T-cell (primary cell): Measurements from ENCODE around the gene CTDSPL2. TPM values are rescaled to one million over a fixed set of nuclear protein-coding genes. Genes with fewer than 3 reads are reported as not detected.
"Not testable (repeated sequence)": the region's sequence is repeated elsewhere in the genome, so short reads cannot be mapped to it uniquely, and the experiment has no call there.

Source experiments
- ATAC-seq, 4 experiments: fragments of 200-7000 bp in 3 of 4; fragments of 150-1000 bp in 1 of 4; cut with Tn5 transposase; replicated peaks in 1 of 4; 1 replicate in 3 of 4; 2 replicates in 1 of 4; pipeline ENCODE4 v1.10.0; 2021; ENCODE audit warnings: moderate library complexity in 3 of 4, mild to moderate bottlenecking in 2 of 4, moderate number of reproducible peaks in 1 of 4
- CTCF ChIA-PET, 2 donors: fragments of 300-600 bp; sonication (Branson Sonifier 250); formaldehyde crosslinking; loops; one replicate each; lab custom pipeline; 2022; ENCODE audit warnings: antibody characterized with exemption in 2 of 2; lab: Charles Lee
- POLR2A ChIA-PET, 2 donors: fragments of 300-600 bp; sonication (Branson Sonifier 250); formaldehyde crosslinking; loops; one replicate each; lab custom pipeline; 2022; ENCODE audit warnings: antibody characterized with exemption in 2 of 2; lab: Charles Lee
- DNase-seq, 35 experiments: peaks; one replicate each; pipeline versions ENCODE4 v3.0.0 to v3.0.0-alpha.2; 2013 to 2023
- H3K27ac ChIP-seq: one replicate; pipeline ENCODE4 v1.5.1; 2013; ENCODE audit warnings: low read length
- H3K27me3 ChIP-seq, 2 experiments: replicated peaks in 1 of 2; 1 replicate in 1 of 2; 2 replicates in 1 of 2; pipeline versions ENCODE4 v1.6.1 to v1.7.0; 2013; ENCODE audit warnings: low read length in 1 of 2, mixed read lengths in 1 of 2; ENCODE audit not compliant: control insufficient read depth in 2 of 2, insufficient read depth in 2 of 2; ENCODE audit errors: extremely low read depth in 1 of 2
- H3K36me3 ChIP-seq, 2 donors: 1 replicate in 1 of 2; 2 replicates in 1 of 2; pipeline versions ENCODE4 v1.6.1 to v1.7.0; 2013; ENCODE audit warnings: low read length in 1 of 2; ENCODE audit not compliant: control insufficient read depth in 2 of 2, insufficient read depth in 1 of 2; ENCODE audit errors: extremely low read depth in 1 of 2
- H3K4me1 ChIP-seq, 2 experiments: 1 replicate in 1 of 2; 2 replicates in 1 of 2; pipeline versions ENCODE4 v1.6.1 to v1.7.0; 2013; ENCODE audit warnings: low read length in 2 of 2, mixed read lengths in 1 of 2; ENCODE audit not compliant: insufficient read depth in 2 of 2, control insufficient read depth in 1 of 2; ENCODE audit errors: extremely low read depth in 1 of 2
- H3K4me3 ChIP-seq, 2 donors: 1 replicate in 1 of 2; 2 replicates in 1 of 2; pipeline versions ENCODE4 v1.5.1 to v1.7.0; 2013; ENCODE audit warnings: mild to moderate bottlenecking in 2 of 2, low read length in 1 of 2, moderate library complexity in 1 of 2; ENCODE audit not compliant: control insufficient read depth in 1 of 2; ENCODE audit errors: extremely low read depth in 1 of 2
- H3K9me3 ChIP-seq: 2 replicates; pipeline ENCODE4 v1.7.0; 2013
- H3K27ac Mint-ChIP-seq, 2 donors: one replicate each; pipeline ENCODE4 v1.8.0; 2020 to 2021; ENCODE audit warnings: mild to moderate bottlenecking in 2 of 2, mixed read lengths in 2 of 2
- H3K27me3 Mint-ChIP-seq, 2 donors: one replicate each; pipeline ENCODE4 v1.8.0; 2021 to 2022; ENCODE audit warnings: mixed read lengths in 2 of 2
- H3K36me3 Mint-ChIP-seq: one replicate; pipeline ENCODE4 v1.8.0; 2021; ENCODE audit warnings: mixed read lengths
- H3K4me1 Mint-ChIP-seq, 3 donors: one replicate each; pipeline ENCODE4 v1.8.0; 2020 to 2022; ENCODE audit warnings: mixed read lengths in 3 of 3, mild to moderate bottlenecking in 1 of 3
- H3K4me3 Mint-ChIP-seq, 3 donors: one replicate each; pipeline ENCODE4 v1.8.0; 2020 to 2022; ENCODE audit warnings: mild to moderate bottlenecking in 3 of 3, mixed read lengths in 3 of 3, moderate library complexity in 3 of 3
- H3K9me3 Mint-ChIP-seq, 3 donors: one replicate each; pipeline ENCODE4 v1.8.0; 2020 to 2022; ENCODE audit warnings: mixed read lengths in 3 of 3
- WGBS: methylation state at CpG from one replicate; pipeline ENCODE4 v1.1.5; 2013; ENCODE audit warnings: missing lambda C conversion rate; ENCODE audit not compliant: insufficient coverage; 5-methylcytosine and 5-hydroxymethylcytosine counted together
- total RNA-seq, 35 experiments: library from RNA in 6 of 35; stranded (reverse) in 6 of 35; fragments of 120-200 nt in 1 of 35; gene quantifications; one replicate each; pipeline versions ENCODE4 v1.2.1 to v1.2.4 and lab custom pipeline; 2013 to 2026

CTDSPL2 gene
- total RNA-seq, 5 donors from 2014 or later (not counting 1 experiment from before 2014, with no cell fraction given) = 59.7 to 76.7 (median 71.0) TPM

GRCh38 chr15:44537735-44538240, 110.4 kb downstream of the CTDSPL2 start:
- H3K27me3 ChIP-seq = no peaks in the 10 kb centered on the region
- Mint-ChIP-seq H3K27ac (peak overlapping the region; percentile 81 to 89), H3K9me3 (no peaks in the 10 kb centered on the region), H3K4me3 (peak overlapping the region; percentile 83 to 92 (median 85)), H3K4me1 (peaks cover 59 to 64% (median 60%) of the 10 kb centered on the region in 3 donors), H3K36me3 (peaks cover 28% of the 10 kb centered on the region), H3K27me3 (no peaks in the 10 kb centered on the region)
- H3K36me3 ChIP-seq = peaks cover 0 to 25% of the 10 kb centered on the region in 2 donors
- H3K27ac ChIP-seq = peak overlapping the region; percentile 64
- DNase-seq = peak in 4 of 35 experiments; percentile 2 to 42 (median 10)
- WGBS = 0% methylated on average over 3 of the region's 13 CpGs
- no peaks in the 10 kb centered on the region for H3K9me3 ChIP-seq
- H3K4me1 ChIP-seq = peaks cover 18 to 23% of the 10 kb centered on the region in 2 experiments
- POLR2A ChIA-PET = interaction anchor here (0.5 to 2.8 kb wide), 9 partner anchors 8 to 339 kb away, joined by 3 to 34 read pairs (median 5); no protein-coding TSS in a partner anchor
- peak overlapping the region; percentile 53 to 84 for H3K4me3 ChIP-seq
- ATAC-seq = no peak
- CTCF ChIA-PET = interaction anchor here (0.6 to 2.3 kb wide), 6 partner anchors 8 to 109 kb away, joined by 3 to 15 read pairs (median 4); partner anchors contain the start of gene CTDSPL2 (in 1 of the 2)

GRCh38 chr15:44541282-44541958, 114.0 kb downstream of the CTDSPL2 start:
- H3K36me3 ChIP-seq = peaks cover 0 to 22% of the 10 kb centered on the region in 2 donors
- H3K9me3 ChIP-seq = no peaks in the 10 kb centered on the region
- Mint-ChIP-seq H3K4me1 (peaks cover 60 to 65% (median 62%) of the 10 kb centered on the region in 3 donors), H3K27ac (peak overlapping the region; percentile 1 to 36), H3K4me3 (peak overlapping the region in 1 of 3 donors; percentile 41), H3K36me3 (peaks cover 27% of the 10 kb centered on the region), H3K9me3 (no peaks in the 10 kb centered on the region), H3K27me3 (no peaks in the 10 kb centered on the region)
- no peak overlapping the region for H3K27ac ChIP-seq
- H3K4me3 ChIP-seq = no peak overlapping the region
- no peak for DNase-seq
- 93% methylated on average over 2 of the region's 4 CpGs for WGBS
- CTCF ChIA-PET = interaction anchor here in 1 of 2 donors (1.1 kb wide), 1 partner anchor 9 kb away, joined by 3 read pairs; no protein-coding TSS in a partner anchor
- peaks cover 18 to 28% of the 10 kb centered on the region in 2 experiments for H3K4me1 ChIP-seq
- POLR2A ChIA-PET = no interaction called here
- no peak for ATAC-seq
- H3K27me3 ChIP-seq = no peaks in the 10 kb centered on the region

GRCh38 chr15:44542596-44542995, 115.2 kb downstream of the CTDSPL2 start:
- Mint-ChIP-seq H3K9me3 (no peaks in the 10 kb centered on the region), H3K4me1 (peaks cover 64 to 69% (median 68%) of the 10 kb centered on the region in 3 donors), H3K36me3 (peaks cover 27% of the 10 kb centered on the region), H3K27ac (no peak overlapping the region), H3K4me3 (peak overlapping the region in 1 of 3 donors; percentile 49), H3K27me3 (no peaks in the 10 kb centered on the region)
- no peaks in the 10 kb centered on the region for H3K27me3 ChIP-seq
- H3K4me3 ChIP-seq = no peak overlapping the region
- DNase-seq = no peak
- CTCF ChIA-PET = interaction anchor here (0.7 to 1.4 kb wide), 4 partner anchors 10 to 376 kb away, joined by 3 to 4 read pairs (median 3); no protein-coding TSS in a partner anchor
- peaks cover 0 to 22% of the 10 kb centered on the region in 2 donors for H3K36me3 ChIP-seq
- H3K9me3 ChIP-seq = no peaks in the 10 kb centered on the region
- no peak overlapping the region for H3K27ac ChIP-seq
- H3K4me1 ChIP-seq = peaks cover 18 to 35% of the 10 kb centered on the region in 2 experiments
- no peak for ATAC-seq
- POLR2A ChIA-PET = interaction anchor here in 1 of 2 donors (0.6 kb wide), 1 partner anchor 15 kb away, joined by 4 read pairs; no protein-coding TSS in a partner anchor

- H3K36me3 ChIP-seq = peaks cover 0 to 19% of the 10 kb centered on the region in 2 donors
- H3K4me3 ChIP-seq, DNase-seq, POLR2A ChIA-PET, H3K9me3 Mint-ChIP-seq, H3K27me3 ChIP-seq, H3K4me3 Mint-ChIP-seq, H3K27ac ChIP-seq, H3K27me3 Mint-ChIP-seq, H3K9me3 ChIP-seq, ATAC-seq: not testable (repeated sequence)
- Mint-ChIP-seq H3K27ac (peak overlapping the region in 1 of 2 donors; percentile 22), H3K36me3 (peaks cover 29% of the 10 kb centered on the region), H3K4me1 (peaks cover 59 to 72% (median 70%) of the 10 kb centered on the region in 3 donors)
- H3K4me1 ChIP-seq = peaks cover 9 to 33% of the 10 kb centered on the region in 2 experiments
- CTCF ChIA-PET = interaction anchor here in 1 of 2 donors (0.6 to 1.1 kb wide), 3 partner anchors 39 to 377 kb away, joined by 3 to 4 read pairs (median 3); no protein-coding TSS in a partner anchor
- 80% methylated on average over 1 of the region's 5 CpGs for WGBS
Measured at GRCh38 chr15:44544745-44545144, 117.3 kb downstream of the CTDSPL2 start.

GRCh38 chr15:44545913-44546802, 118.7 kb downstream of the CTDSPL2 start:
- ChIA-PET POLR2A (interaction anchor here (0.5 to 1.4 kb wide), 5 partner anchors 9 to 1055 kb away, joined by 3 to 34 read pairs (median 6); partner anchors contain the start of gene EIF3J (in 1 of the 2)), CTCF (interaction anchor here (0.6 to 2.1 kb wide), 16 partner anchors 9 to 1170 kb away, joined by 3 to 15 read pairs (median 4); partner anchors contain the start of gene EIF3J (in 1 of the 2))
- peak; percentile 65 to 70 (median 66) for ATAC-seq
- no peaks in the 10 kb centered on the region for H3K27me3 Mint-ChIP-seq
- Histone ChIP-seq H3K27ac (peak overlapping the region; percentile 48), H3K27me3 (no peaks in the 10 kb centered on the region), H3K9me3 (no peaks in the 10 kb centered on the region), H3K4me3 (no peak overlapping the region), H3K4me1 (peaks cover 6 to 28% of the 10 kb centered on the region in 2 experiments), H3K36me3 (peaks cover 0 to 16% of the 10 kb centered on the region in 2 donors)
- DNase-seq = peak in 3 of 35 experiments; percentile 9 to 48 (median 12)
- H3K4me1 Mint-ChIP-seq = peaks cover 63 to 72% (median 68%) of the 10 kb centered on the region in 3 donors
- H3K27ac Mint-ChIP-seq = peak overlapping the region; percentile 53 to 66
- no CpG with 5 or more reads among the region's 5 CpGs for whole genome bisulfite sequencing
- H3K36me3 Mint-ChIP-seq = peaks cover 26% of the 10 kb centered on the region
- H3K9me3 Mint-ChIP-seq = no peaks in the 10 kb centered on the region
- H3K4me3 Mint-ChIP-seq = peak overlapping the region; percentile 11 to 46 (median 14)
